ENCODE data around the gene VPS16.

The VPS16 gene

GRCh38 chr20:2909953-2910352, 69.4 kb downstream of the VPS16 start:
- no peak for DNase-seq

GRCh38 chr20:2911200-2911599, 70.7 kb downstream of the VPS16 start:
- DNase-seq, result no peak

- DNase-seq, result no peak
Observed at GRCh38 chr20:2914160-2914559, 73.6 kb downstream of the VPS16 start.
